ENCODE data around the gene ANGPT4. TPM values are rescaled to one million over a fixed set of nuclear protein-coding genes. Genes with fewer than 3 reads are reported as not detected.

ANGPT4 gene
- total and polyA plus RNA-seq, 2 of the 13 experiments (the other 11 are each of a cell fraction or from before 2014, with no cell fraction given) = not detected

DNA sequence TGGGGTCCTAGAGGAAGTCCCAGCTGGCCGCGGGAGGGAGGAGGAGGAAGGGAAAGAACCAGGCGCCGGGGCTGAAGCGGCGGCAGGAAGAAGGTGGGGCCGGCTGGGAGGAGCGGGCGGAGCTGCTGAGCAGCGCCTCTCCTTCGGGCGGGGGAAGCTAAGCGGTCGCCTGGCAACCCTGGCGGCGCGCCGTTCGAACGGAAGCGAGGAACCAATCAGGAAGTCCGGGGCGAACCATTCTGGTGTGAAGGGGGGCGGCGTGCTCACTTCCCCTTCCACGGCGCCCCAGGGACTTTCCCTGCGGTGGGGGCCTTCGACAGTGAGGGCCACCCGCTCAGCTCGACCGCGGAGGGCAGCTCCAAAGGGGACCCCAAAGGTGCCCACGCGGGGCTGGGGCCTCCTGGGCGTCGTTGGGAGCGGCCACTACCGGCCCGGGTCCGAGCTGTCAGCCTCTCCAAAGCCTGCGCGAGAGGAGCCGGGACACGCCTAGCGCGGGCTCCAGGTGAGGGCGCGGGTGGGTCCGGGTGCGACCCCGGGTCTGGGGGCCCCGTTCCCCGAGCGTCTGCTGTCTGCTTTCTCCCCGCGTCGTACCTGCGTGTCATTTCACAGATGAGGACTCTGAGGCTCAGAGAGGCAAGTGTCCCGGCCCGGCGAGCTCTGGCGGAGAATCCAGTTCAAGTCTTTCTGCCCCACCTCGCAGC, 82.5 kb downstream of the ANGPT4 start, which contains the start of gene FAM110A (continued):
- TF ChIP-seq MATR3 (CRISPR knock-in tag; IDR thresholded peaks at IDR 0.05) (no peak), CHD2 (IDR thresholded peaks at IDR 0.05; ENCODE audit: low read depth, low read length) (no peak), HCFC1 (IDR thresholded peaks at IDR 0.05; ENCODE audit: low read depth, low read length) (peak; percentile 20; the same call in 1 of the 2 replicates), PITX1 (CRISPR knock-in tag; IDR thresholded peaks at IDR 0.05) (no peak), ZNF136 (CRISPR knock-in tag; IDR thresholded peaks at IDR 0.05; ENCODE audit: low read depth) (no peak), TBX2 (CRISPR knock-in tag; IDR thresholded peaks at IDR 0.05; ENCODE audit: borderline replicate concordance) (peak; percentile 74; the same call in 1 of the 2 replicates), SETDB1 (CRISPR knock-in tag; IDR thresholded peaks at IDR 0.05; ENCODE audit: borderline replicate concordance) (no peak), SYNCRIP (IDR thresholded peaks at IDR 0.05; ENCODE audit: insufficient read depth, low read depth, low read length) (no peak), SMAD1 (CRISPR knock-in tag; IDR thresholded peaks at IDR 0.05; ENCODE audit: borderline replicate concordance, low read depth) (peak; percentile 75; the same call in 1 of the 2 replicates), TAF1 (CRISPR knock-in tag; IDR thresholded peaks at IDR 0.05) (peak; percentile 23)
- TF ChIP-seq, protein P1, sequence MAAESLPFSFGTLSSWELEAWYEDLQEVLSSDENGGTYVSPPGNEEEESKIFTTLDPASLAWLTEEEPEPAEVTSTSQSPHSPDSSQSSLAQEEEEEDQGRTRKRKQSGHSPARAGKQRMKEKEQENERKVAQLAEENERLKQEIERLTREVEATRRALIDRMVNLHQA (CRISPR knock-in tag; IDR thresholded peaks at IDR 0.05) = no peak
- TF ChIP-seq, protein P2, sequence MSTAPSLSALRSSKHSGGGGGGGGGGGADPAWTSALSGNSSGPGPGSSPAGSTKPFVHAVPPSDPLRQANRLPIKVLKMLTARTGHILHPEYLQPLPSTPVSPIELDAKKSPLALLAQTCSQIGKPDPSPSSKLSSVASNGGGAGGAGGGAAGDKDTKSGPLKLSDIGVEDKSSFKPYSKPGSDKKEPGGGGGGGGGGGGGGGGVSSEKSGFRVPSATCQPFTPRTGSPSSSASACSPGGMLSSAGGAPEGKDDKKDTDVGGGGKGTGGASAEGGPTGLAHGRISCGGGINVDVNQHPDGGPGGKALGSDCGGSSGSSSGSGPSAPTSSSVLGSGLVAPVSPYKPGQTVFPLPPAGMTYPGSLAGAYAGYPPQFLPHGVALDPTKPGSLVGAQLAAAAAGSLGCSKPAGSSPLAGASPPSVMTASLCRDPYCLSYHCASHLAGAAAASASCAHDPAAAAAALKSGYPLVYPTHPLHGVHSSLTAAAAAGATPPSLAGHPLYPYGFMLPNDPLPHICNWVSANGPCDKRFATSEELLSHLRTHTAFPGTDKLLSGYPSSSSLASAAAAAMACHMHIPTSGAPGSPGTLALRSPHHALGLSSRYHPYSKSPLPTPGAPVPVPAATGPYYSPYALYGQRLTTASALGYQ (CRISPR knock-in tag; IDR thresholded peaks at IDR 0.05) = no peak; the same call in 1 of the 2 replicates
- TF ChIP-seq, protein P3, sequence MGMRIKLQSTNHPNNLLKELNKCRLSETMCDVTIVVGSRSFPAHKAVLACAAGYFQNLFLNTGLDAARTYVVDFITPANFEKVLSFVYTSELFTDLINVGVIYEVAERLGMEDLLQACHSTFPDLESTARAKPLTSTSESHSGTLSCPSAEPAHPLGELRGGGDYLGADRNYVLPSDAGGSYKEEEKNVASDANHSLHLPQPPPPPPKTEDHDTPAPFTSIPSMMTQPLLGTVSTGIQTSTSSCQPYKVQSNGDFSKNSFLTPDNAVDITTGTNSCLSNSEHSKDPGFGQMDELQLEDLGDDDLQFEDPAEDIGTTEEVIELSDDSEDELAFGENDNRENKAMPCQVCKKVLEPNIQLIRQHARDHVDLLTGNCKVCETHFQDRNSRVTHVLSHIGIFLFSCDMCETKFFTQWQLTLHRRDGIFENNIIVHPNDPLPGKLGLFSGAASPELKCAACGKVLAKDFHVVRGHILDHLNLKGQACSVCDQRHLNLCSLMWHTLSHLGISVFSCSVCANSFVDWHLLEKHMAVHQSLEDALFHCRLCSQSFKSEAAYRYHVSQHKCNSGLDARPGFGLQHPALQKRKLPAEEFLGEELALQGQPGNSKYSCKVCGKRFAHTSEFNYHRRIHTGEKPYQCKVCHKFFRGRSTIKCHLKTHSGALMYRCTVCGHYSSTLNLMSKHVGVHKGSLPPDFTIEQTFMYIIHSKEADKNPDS (CRISPR knock-in tag; IDR thresholded peaks at IDR 0.05) = peak; percentile 56; the same call in 1 of the 2 replicates
- TF ChIP-seq, protein P4, sequence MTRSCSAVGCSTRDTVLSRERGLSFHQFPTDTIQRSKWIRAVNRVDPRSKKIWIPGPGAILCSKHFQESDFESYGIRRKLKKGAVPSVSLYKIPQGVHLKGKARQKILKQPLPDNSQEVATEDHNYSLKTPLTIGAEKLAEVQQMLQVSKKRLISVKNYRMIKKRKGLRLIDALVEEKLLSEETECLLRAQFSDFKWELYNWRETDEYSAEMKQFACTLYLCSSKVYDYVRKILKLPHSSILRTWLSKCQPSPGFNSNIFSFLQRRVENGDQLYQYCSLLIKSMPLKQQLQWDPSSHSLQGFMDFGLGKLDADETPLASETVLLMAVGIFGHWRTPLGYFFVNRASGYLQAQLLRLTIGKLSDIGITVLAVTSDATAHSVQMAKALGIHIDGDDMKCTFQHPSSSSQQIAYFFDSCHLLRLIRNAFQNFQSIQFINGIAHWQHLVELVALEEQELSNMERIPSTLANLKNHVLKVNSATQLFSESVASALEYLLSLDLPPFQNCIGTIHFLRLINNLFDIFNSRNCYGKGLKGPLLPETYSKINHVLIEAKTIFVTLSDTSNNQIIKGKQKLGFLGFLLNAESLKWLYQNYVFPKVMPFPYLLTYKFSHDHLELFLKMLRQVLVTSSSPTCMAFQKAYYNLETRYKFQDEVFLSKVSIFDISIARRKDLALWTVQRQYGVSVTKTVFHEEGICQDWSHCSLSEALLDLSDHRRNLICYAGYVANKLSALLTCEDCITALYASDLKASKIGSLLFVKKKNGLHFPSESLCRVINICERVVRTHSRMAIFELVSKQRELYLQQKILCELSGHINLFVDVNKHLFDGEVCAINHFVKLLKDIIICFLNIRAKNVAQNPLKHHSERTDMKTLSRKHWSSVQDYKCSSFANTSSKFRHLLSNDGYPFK (CRISPR knock-in tag; IDR thresholded peaks at IDR 0.05; ENCODE audit: borderline replicate concordance) = peak; percentile 71; the same call in 1 of the 2 replicates
